ENCODE results near the gene MYMK.

MYMK gene

GRCh38 chr9:133531293-133531692 lies 6.5 kb upstream of the MYMK start:
- no peak for DNase-seq (ENCODE audit: low spot score)
- in situ Hi-C loops (cut with MboI; ENCODE audit: low pct_unique_long_range_greater_than_20kb, low sequenced_read_pairs, unreplicated experiment): loop anchor here (25.0 kb wide), 2 partner anchors 206 to 481 kb away; partner anchors contain the start of gene SARDH
- TF ChIP-seq CTCF (IDR thresholded peaks at IDR 0.05; ENCODE audit: extremely low read depth, insufficient read depth, missing control alignments): no peak

- in situ Hi-C loops (cut with MboI; ENCODE audit: low pct_unique_long_range_greater_than_20kb, low sequenced_read_pairs, unreplicated experiment): loop anchor here (25.0 kb wide), 2 partner anchors 207 to 482 kb away; partner anchors contain the start of gene SARDH
- TF ChIP-seq CTCF (IDR thresholded peaks at IDR 0.05; ENCODE audit: extremely low read depth, insufficient read depth, missing control alignments): no peak
- no peak for DNase-seq (ENCODE audit: low spot score)
Measured at GRCh38 chr9:133529874-133530273, 5.1 kb upstream of the MYMK start.

- no peak for TF ChIP-seq CTCF (IDR thresholded peaks at IDR 0.05; ENCODE audit: extremely low read depth, insufficient read depth, missing control alignments)
- no peak for DNase-seq (ENCODE audit: low spot score)
- in situ Hi-C loops (cut with MboI; ENCODE audit: low pct_unique_long_range_greater_than_20kb, low sequenced_read_pairs, unreplicated experiment): loop anchor here (25.0 kb wide), 2 partner anchors 208 to 483 kb away; partner anchors contain the start of gene SARDH
Measured at GRCh38 chr9:133529457-133529856, 4.7 kb upstream of the MYMK start.

GRCh38 chr9:133528876-133529241 lies 4.1 kb upstream of the MYMK start:
- in situ Hi-C loops (cut with MboI; ENCODE audit: low pct_unique_long_range_greater_than_20kb, low sequenced_read_pairs, unreplicated experiment): loop anchor here (25.0 kb wide), 2 partner anchors 208 to 483 kb away; partner anchors contain the start of gene SARDH
- no peak for DNase-seq (ENCODE audit: low spot score)
- TF ChIP-seq CTCF (IDR thresholded peaks at IDR 0.05; ENCODE audit: extremely low read depth, insufficient read depth, missing control alignments): no peak

- in situ Hi-C loops (cut with MboI; ENCODE audit: low pct_unique_long_range_greater_than_20kb, low sequenced_read_pairs, unreplicated experiment): loop anchor here (25.0 kb wide), 2 partner anchors 209 to 484 kb away; partner anchors contain the start of gene SARDH
- no peak for TF ChIP-seq CTCF (IDR thresholded peaks at IDR 0.05; ENCODE audit: extremely low read depth, insufficient read depth, missing control alignments)
- no peak for DNase-seq (ENCODE audit: low spot score)
Measured at GRCh38 chr9:133528001-133528875, 3.5 kb upstream of the MYMK start.

GRCh38 chr9:133527444-133527920 lies 2.7 kb upstream of the MYMK start:
- TF ChIP-seq CTCF (IDR thresholded peaks at IDR 0.05; ENCODE audit: extremely low read depth, insufficient read depth, missing control alignments): no peak
- no peak for DNase-seq (ENCODE audit: low spot score)
- in situ Hi-C loops (cut with MboI; ENCODE audit: low pct_unique_long_range_greater_than_20kb, low sequenced_read_pairs, unreplicated experiment): loop anchor here (25.0 kb wide), 2 partner anchors 210 to 485 kb away; partner anchors contain the start of gene SARDH
